Measurements from ENCODE around the gene RASSF8.
A peak's percentile ranks its signal among the peaks of the same experiment; 100 is the strongest.

Gene RASSF8

GRCh38 chr12:26062006-26062405 is 103.5 kb downstream of the RASSF8 start:
- DNase-seq, result no peak

GRCh38 chr12:26062566-26062965 is 104.1 kb downstream of the RASSF8 start:
- DNase-seq, result no peak

GRCh38 chr12:26065451-26065850 is 107.0 kb downstream of the RASSF8 start:
- DNase-seq, result no peak

GRCh38 chr12:26068503-26068902 is 110.0 kb downstream of the RASSF8 start:
- no peak for DNase-seq

GRCh38 chr12:26069796-26070195 is 111.3 kb downstream of the RASSF8 start:
- DNase-seq, result no peak

- no peak for DNase-seq
These were observed 119.6 kb downstream of the RASSF8 start for GRCh38 chr12:26077915-26078702.

GRCh38 chr12:26080911-26081310 is 122.4 kb downstream of the RASSF8 start:
- no peak for DNase-seq

- DNase-seq, result no peak
These were observed 128.5 kb downstream of the RASSF8 start for GRCh38 chr12:26086936-26087335.

- no peak for DNase-seq
These were observed 130.5 kb downstream of the RASSF8 start for GRCh38 chr12:26088998-26089397.

- DNase-seq, result no peak
These were observed 132.5 kb downstream of the RASSF8 start for GRCh38 chr12:26090836-26091510.

GRCh38 chr12:26091822-26092221 is 133.3 kb downstream of the RASSF8 start:
- peak in 2 of 14 donors; percentile 13 for DNase-seq

- DNase-seq, result no peak
These were observed 134.0 kb downstream of the RASSF8 start for GRCh38 chr12:26092346-26093105.

- DNase-seq, result no peak
These were observed 136.7 kb downstream of the RASSF8 start for GRCh38 chr12:26095186-26095585.

- no peak for DNase-seq
These were observed 137.6 kb downstream of the RASSF8 start for GRCh38 chr12:26096036-26096435.

GRCh38 chr12:26097046-26097878 is 138.8 kb downstream of the RASSF8 start:
- DNase-seq, result peak in 12 of 14 donors; percentile 13 to 70 (median 56)

GRCh38 chr12:26100666-26101349 is 142.3 kb downstream of the RASSF8 start:
- DNase-seq, result no peak

GRCh38 chr12:26101350-26101734 is 142.9 kb downstream of the RASSF8 start:
- DNase-seq, result no peak

GRCh38 chr12:26101763-26102162 is 143.3 kb downstream of the RASSF8 start:
- DNase-seq, result no peak

GRCh38 chr12:26102953-26103352 is 144.5 kb downstream of the RASSF8 start:
- DNase-seq, result no peak

GRCh38 chr12:26106347-26106746 is 147.9 kb downstream of the RASSF8 start:
- DNase-seq, result no peak

- no peak for DNase-seq
These were observed 150.4 kb downstream of the RASSF8 start for GRCh38 chr12:26108915-26109314.

Data from C1 segment of cervical spinal cord (tissue), 14 donors.